ENCODE results near the gene EMC1. TPM values are rescaled to one million over a fixed set of nuclear protein-coding genes. Genes with fewer than 3 reads are reported as not detected.
"Not testable (repeated sequence)": the region's sequence is repeated elsewhere in the genome, so short reads cannot be mapped to it uniquely, and the experiment has no call there.

The EMC1 gene
- polyA plus RNA-seq, 4 donors: 40.6 to 56.1 (median 48.8) TPM

DNA sequence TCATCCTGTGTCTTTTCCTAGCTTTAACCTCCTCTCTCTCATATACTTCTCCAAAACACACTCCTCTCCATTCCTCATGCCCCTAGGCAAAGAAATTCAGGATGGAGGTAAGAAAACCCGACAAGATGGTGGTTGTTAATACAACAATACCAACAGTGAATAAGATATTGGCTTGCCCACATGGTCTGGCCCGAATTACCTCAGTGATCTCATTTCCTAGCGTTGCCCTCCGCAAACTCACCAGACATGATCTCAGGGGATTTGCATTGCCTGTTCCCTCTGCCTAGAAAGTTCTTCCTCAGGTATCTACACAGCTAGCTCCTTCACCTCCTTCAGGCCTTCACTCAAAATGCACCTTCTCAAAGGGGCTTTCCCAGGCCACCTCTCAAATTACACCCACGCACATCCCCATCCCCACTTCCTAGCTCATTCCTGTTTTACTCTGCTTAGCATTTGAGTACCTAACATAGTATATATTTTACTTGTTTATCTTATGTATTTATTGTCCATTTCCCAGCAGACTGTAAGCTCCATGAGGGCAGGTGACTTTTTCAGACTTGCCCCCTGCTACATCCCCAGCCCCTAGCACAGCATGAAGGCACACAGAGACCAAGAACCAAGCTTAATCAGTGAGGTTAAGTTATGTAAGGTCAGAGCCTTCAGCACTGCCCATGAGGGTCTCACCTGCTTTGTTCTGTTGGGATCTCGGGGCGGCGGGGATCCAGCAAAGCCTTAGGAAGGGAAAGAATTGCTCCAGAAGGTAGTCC is 31.1 kb downstream of the EMC1 start:
- DNase-seq (ENCODE audit: low read depth in 4 of 4, low spot score in 2 of 4): no peak

DNA sequence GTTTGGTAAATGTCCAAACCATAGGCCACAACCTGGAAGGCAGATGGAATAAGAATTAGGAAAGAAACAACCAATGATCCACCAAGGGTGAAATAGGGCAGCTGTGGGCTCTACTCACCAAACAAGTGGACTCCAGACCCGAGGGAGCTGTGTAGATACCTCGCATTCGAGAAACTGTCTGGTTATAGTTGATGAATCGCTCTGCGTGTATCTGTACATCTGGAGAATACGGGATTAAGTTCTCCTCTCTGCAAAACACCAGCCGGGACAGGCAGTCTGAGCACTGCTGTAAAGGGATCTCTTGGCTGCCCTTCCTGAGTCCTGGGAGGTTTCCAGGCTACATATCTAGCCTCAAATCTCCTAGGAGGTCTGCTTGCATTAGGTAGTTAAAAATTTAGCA is 31.9 kb downstream of the EMC1 start:
- no peak for DNase-seq (ENCODE audit: low read depth in 4 of 4, low spot score in 2 of 4)

DNA sequence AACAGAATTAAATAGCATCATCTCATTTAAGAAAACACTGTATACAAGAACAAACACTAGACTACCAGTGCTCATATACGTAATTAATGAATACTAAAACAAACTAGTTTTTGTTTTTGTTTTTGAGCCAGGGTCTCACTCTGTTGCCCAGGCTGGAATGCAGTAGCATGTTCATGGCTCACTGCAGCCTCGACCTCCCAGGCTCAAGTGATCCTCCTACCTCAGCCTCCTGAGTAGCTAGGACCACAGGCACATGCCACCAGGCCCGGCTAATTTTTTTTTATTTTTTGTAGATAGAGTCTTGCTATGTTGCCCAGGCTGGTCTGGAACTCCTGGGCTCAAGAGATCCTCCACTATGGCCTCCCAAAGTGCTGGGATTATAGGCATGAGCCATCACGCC is 34.7 kb downstream of the EMC1 start:
- DNase-seq (ENCODE audit: low read depth in 4 of 4, low spot score in 2 of 4): not testable (repeated sequence)

DNA sequence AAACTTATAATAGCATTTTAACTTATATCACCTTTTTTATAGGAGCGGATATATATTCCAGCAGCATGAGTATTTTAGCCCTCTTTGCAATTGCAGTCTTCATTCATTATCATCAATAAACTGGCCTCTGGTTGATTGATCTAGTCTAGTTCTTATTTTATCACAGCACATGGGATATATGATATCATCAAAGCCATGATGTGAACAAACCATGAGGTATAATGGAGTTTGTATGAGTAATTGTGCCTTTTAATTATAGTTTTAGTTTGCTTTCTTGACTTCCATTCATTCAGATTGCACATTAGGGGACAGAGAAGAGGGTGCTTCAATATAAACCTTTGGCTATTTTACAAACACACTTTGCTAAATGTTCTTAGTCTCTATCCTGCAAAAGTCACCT is 37.7 kb downstream of the EMC1 start:
- DNase-seq (ENCODE audit: low read depth in 4 of 4, low spot score in 2 of 4): no peak

DNA sequence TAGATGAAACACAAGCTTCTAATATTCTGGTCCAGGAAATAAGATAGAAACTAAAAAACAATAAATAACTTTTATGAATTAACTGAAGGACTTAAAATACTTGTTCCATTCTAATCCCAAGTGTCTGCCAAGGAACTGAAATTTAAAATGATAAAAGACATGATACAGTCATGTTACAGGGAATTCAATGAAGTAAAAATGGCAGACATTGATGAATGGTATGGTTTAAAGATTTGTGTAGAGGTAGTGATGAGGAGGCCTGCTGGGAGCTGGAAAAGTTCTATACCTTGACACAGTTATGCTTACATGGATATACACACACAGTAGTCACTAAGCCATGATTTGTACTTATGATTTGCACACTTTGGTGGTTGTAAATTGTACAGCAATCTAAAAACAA is 39.2 kb downstream of the EMC1 start:
- no peak for DNase-seq (ENCODE audit: low read depth in 4 of 4, low spot score in 2 of 4)

DNA sequence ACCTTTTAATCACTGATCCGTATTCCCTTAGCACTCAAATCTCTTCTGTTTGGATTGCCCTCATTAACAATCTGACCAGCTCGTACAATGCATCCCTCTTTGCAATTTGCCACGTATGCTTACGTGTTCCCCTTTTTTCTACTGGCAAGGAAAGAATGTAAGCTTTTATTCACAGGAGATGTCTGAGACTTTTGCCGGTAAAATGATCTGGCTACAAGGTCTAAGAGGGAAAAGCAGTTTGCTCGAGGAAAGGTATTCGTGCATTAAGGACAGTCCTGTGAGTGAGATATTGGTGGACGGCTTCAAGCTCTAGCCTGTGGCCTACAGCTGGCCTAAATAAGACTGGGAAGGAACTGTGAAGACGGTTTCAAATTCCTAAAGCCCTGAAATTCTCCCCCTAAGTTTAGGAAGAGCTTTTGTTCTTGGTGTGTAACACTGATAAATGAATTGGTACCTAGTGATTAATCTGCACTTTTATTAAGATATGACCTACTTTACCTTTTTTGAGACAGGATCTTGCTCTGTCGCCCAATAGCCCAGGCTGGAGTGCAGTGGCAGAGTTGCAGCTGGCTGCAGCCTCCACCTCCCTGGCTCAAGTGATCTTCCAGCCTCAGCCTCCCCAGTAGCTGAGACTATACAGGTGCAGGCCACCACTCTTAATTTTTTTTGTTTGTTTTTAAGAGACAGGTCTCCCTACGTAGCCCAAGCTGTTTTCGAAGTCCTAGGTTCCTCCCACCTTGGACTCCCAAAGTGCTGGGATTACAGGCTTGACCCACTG is 40.4 kb downstream of the EMC1 start:
- DNase-seq (ENCODE audit: low read depth in 4 of 4, low spot score in 2 of 4): no peak

DNA sequence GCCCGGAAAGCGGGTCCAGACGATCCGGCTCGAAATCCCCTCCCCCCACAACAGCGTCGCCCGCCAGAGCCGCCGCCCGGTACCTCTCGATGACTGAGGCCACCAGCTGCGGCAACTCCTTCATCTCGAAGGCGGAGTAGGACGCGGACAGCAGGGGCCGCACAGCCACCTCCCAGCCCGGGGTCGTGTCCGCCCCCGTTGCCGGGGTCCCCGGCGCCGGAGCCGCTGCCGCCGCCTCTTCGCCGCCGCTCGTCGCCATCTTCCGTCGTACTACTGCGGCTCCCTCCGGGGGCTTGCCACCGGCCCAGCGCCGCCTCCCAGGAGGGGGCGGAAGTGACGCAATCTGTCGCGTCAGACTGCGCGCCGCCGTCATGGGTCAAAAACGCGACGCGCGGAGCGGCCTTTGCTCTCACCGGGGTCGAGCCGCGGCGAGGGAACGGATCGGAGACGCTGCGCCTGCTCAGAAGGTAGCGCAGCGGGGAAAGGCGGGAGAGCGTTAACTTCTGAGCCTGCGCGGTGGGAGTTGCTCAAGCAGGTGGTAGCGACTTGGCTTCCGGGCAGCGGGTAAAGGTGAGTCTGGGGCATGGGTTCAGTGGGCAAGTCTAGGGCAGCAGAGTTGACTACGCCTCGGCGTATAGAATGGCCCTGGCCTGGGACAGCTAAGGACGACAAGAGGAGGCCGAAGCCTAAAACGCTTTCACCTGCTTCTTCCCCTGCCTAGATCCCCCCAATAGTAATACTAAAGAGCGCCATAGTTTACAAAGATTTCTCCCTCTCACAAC is 41.1 kb downstream of the EMC1 start, which contains the start of gene UBR4:
Gene UBR4, minus strand, starts transcription at position 277 of the 782 bp plus-strand sequence. Its CDS starts 18 bp downstream, at position 259.
- peak; percentile 79 to 90 (median 89) for DNase-seq (ENCODE audit: low read depth in 4 of 4, low spot score in 2 of 4)

DNA sequence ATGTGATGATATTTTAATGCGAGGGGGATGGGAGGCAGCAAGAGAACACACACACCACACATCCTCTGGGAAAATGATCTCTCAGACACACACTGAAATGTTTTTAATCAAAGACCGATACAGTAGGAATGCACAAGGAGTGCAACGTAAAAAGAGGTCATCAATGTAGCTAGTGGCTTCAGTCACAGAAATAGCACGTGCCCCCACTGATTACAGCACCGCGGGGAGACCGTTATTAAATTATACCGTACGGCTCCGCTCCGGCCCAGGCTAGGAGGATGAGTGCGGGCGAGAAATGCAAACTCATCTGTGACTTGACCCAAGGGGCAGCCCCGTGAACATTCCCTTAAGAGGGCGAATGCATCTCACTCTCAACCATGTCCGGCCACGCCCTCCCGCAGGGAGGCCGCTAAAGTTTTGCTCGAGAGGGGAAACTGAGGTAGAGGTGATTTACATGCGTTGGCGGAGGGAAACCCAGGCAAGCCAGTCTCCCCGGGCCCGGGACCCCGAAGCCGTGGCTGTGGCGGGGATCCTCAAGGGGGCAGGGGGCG is 41.8 kb downstream of the EMC1 start:
- DNase-seq (ENCODE audit: low read depth in 4 of 4, low spot score in 2 of 4): no peak

DNA sequence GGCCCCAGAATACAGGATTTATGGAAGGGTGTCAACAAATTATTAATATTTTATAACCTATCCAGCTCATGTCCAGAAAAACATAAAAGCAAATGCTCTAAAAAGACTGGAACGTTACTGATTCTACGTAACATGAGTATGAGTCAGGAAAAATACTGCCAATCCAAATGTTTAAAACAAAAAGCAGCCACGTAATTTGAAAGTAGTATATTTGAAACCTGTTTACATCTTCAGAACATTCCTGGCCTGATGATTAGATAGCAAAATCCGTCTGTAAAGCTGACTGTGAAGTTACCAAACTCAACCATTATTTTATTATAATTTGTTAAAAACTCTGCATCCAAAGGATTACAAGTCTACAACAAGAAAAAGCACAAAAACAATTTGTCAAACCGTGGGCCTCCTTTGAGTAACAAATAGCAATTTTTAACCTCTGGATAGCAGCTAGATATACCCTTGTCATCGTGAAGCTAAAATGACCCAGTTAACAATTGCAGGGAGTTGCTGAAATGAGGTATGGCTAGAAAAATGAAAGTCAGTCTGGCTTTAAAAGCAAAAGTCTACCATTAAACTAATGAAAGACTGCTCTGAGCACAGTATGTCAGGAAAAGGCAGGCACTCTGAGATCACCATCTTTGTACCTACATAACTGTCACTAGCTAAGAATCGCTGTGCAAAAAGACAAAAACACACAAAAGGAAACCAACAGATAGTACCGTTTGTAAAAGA is 42.5 kb downstream of the EMC1 start:
- DNase-seq (ENCODE audit: low read depth in 4 of 4, low spot score in 2 of 4): peak in 1 of 4 donors; percentile 14

DNA sequence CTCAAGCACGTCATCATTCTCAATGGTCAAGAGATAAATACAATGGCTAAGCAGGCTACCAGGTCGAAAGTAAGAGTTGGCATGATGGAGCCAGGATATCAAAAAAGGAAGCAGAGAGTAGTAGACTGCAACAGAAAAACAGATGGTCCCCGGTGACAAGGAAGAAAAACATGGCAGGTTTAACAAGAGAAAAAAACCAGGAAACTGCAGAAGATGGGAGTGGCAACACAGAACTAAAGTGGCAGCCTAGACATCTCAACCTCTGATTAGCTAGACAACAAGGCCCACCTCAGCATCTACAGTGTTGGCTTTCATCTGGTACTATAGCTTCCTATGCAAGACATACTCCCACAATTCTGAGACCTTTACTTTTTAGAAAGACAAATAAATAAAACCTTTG is 44.4 kb downstream of the EMC1 start:
- no peak for DNase-seq (ENCODE audit: low read depth in 4 of 4, low spot score in 2 of 4)

DNA sequence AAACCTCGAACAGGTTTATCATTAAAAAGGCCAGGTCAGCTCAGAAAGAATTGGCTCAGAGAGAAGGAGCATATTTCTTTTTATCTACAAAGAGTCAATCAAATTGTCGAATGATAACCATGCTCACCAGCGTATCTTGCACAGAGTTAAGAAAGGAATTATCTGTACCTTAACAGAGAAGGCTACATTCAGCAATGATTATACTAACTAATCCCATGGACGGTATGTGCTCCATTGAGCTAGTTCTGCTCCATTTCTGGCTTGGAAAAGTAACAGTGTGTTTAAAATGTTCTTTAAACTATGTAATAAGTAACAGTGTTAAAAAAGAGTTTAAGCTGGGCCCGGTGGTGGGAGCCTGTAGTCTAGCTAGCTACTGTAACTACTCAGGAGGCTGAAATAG is 45.5 kb downstream of the EMC1 start:
- no peak for DNase-seq (ENCODE audit: low read depth in 4 of 4, low spot score in 2 of 4)

DNA sequence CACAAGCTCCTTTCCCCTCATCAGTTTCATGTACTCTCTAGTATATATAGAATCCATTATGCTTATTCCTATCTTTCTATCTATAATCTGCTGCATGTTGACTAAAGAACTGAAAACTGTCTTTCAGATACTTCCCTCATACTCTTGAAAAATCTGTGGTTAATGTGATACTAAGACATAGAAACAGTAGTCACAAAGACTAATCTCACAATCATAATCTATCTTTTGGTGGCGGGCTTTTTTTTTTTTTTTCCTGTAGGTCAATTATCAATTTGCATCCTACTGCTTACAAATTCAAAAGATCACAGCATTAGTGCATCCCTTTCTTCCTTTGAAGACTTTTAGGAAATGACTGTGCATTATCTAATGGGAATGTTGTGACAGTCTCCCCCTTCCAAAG is 45.9 kb downstream of the EMC1 start:
- no peak for DNase-seq (ENCODE audit: low read depth in 4 of 4, low spot score in 2 of 4)

DNA sequence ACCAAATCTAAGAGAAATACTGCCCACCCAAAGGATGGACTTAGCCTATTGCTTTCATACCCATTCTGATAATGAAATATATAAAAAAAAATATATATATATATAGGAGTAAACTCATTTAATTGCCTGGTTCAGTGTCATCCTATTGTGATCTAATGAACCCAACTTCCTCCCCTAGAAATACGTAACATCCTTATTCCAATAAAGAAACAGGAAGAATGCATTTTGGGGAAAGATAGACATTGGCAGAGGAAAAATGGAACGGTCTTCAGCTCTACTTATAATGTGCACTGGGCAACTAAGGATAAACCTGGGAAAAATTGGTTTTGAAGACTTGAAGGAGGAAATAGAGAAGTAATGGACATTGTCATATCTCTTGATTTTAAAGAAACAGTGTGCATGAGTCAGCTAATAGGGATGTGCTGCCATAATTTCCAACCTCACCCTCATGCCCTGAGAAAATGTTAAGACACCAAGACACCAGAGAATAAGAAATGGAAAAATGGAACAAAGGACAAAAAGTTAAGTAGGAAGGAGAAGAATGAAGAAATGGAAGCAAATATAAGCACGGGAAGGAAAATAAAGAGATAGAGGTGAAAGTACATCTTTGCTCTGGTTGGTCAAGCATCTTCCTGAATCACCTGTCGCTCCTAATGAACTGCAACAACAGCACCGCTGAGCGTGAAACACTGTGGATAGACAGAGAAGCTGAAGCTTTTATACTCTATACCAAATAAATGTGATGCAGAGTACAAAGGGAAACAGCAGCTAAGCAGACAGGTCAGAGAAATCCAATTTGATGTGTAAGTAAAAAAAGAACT is 46.7 kb downstream of the EMC1 start:
- no peak for DNase-seq (ENCODE audit: low read depth in 4 of 4, low spot score in 2 of 4)

DNA sequence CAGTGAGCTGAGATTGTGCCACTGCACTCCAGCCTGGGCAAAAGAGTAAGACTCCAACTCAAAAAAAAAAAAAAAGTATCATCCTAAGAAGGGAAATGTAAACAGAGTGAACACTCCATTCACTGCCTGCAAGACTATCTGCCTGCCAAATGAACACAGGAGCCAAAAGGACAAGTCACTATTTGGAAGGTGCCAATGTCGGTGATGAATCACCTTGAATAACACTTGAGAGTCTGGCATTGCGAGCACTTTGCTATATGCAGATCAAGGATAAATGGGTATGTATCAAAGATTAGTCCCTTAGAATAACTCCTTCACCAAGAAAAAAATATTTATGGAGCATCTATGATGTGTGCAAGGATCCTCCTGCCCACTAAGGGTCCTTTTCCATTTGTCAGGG is 47.9 kb downstream of the EMC1 start:
- DNase-seq (ENCODE audit: low read depth in 4 of 4, low spot score in 2 of 4): no peak

DNA sequence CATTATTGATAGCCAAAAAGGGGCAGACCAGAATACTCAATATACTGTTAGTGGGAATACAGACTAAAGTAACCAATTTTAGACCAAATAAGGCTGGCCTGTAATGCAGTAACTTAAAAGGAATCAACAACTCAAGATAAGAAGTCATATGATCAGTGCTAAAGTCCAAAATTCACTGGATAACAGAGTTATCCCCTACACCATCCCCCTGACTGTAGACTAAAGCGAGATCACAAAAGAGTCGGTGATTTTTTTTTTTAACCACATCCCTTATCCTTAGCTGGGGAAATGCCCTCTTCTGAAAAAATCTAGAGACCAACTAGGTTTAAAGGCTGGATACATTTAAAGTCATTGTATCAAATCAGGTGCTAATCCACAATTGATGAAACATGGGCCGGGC is 48.9 kb downstream of the EMC1 start:
- no peak for DNase-seq (ENCODE audit: low read depth in 4 of 4, low spot score in 2 of 4)

DNA sequence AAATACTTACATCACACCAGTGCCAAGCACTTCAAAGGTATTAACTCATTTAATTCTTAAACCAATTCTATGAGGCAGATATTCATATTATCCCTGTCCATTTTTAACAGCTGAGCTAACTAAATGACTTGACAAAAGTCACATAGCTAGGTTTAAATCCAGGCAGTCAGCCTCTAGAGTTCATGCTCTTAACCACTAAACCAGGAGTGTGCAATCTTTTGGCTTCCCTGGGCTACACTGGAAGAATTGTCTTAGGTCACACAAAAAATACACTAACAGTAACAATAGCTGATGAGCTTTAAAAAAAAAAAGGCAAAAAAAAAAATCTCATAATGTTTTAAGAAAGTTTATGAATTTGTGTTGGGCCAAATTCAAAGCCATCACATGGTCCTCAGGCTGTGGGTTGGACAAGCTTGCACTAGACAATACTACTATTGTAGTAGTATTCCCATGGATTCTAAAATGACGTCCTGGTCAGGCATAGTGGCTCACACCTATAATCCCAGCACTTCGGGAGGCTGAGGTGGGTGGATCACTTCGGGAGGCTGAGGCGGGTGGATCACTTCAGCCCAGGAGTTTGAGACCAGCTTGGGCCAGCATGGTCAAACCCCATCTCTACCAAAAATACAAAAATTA is 51.2 kb downstream of the EMC1 start:
- no peak for DNase-seq (ENCODE audit: low read depth in 4 of 4, low spot score in 2 of 4)

DNA sequence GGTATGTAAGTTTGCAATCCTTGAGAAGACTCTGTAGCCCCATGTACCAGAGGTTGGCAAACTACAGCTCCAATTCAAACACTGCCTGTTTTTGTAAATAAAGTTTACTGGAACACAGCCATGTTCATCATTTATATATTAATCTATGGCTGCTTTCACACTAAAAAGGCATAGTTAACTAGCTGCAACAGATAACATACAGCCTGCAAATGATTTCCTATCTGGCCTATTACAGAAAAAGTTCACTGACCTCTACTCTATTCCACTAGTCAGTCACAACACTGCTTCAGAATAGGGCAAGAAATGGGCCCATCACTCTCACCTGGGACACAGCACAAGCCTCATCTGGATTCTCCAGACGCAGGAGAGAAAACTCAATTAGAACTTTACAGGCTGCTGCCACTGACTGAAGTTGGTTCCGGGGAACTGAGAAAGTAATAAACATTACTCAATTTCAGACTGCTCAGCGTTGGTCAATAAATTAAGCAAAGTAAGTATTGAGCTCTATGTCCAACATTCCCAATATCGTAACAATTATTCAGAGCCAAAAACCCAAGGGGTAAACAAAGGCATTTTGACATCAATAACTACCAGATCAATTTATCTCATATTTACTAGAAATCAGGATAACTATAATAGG is 51.9 kb downstream of the EMC1 start:
- no peak for DNase-seq (ENCODE audit: low read depth in 4 of 4, low spot score in 2 of 4)

DNA sequence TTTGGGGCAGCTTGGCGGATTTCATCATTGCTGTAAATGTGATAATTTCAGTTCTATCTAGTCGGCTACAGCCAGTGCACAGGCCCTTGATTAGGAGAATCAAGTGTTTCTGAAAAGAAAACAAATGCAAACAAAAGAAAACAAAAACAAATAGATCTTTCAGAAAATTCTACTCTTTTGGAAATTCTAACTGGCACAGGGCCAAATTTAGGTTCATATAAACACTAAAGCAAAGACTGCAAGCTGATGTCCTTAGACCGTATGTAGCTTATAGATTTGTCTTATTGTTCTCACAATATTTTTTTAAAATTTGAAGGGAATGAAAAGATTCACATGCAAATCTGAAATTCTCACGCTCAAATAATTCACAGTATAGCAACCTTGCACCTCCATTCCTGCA is 52.5 kb downstream of the EMC1 start:
- DNase-seq (ENCODE audit: low read depth in 4 of 4, low spot score in 2 of 4): no peak

Data from left renal cortex interstitium (tissue), 4 donors.